Measurements from ENCODE around the gene NTHL1. TPM values are rescaled to one million over a fixed set of nuclear protein-coding genes. Genes with fewer than 3 reads are reported as not detected.

NTHL1 gene
- total RNA-seq, 4 donors from 2014 or later: 14.9 to 28.8 (median 19.9) TPM

- Histone ChIP-seq H3K4me1 (peaks cover 0 to 20% (median 0%) of the 10 kb centered on the region in 4 donors), H3K27ac (no peak overlapping the region), H3K4me3 (no peak overlapping the region), H3K36me3 (peaks cover 0 to 86% (median 0%) of the 10 kb centered on the region in 3 donors), H3K9me3 (no peaks in the 10 kb centered on the region), H3K27me3 (no peaks in the 10 kb centered on the region)
- TF ChIP-seq POLR2A (IDR thresholded peaks at IDR 0.05) (no peak), CTCF (IDR thresholded peaks at IDR 0.05) (no peak)
- DNase-seq: no peak
Measured at GRCh38 chr16:2078691-2079090, 31.1 kb upstream of the NTHL1 start.

DNA sequence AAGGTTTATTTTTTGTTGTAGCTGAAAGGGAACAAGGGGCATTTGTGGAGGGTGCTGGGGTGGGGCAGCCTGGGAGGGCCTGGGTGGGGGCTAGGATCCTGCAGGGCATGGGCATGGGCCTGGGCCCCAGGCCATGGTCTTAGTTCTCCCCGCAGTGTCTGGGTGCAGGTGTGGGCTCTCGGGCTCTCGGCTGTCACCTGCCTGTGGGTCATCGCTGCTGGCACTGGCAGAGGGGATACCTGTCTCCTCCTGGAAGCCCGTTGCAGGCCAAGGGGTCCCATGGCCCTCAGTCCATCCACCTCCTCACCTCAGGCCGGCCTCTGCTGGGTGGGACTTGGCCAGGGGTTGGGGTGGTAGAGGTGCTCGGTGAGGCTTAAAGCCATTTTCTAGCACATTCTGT, 30.5 kb upstream of the NTHL1 start:
- Histone ChIP-seq H3K27ac (no peak overlapping the region), H3K4me3 (no peak overlapping the region), H3K4me1 (peaks cover 0 to 15% (median 0%) of the 10 kb centered on the region in 4 donors), H3K27me3 (no peaks in the 10 kb centered on the region), H3K9me3 (no peaks in the 10 kb centered on the region), H3K36me3 (peaks cover 0 to 86% (median 0%) of the 10 kb centered on the region in 3 donors)
- DNase-seq: no peak
- TF ChIP-seq POLR2A (IDR thresholded peaks at IDR 0.05) (no peak), CTCF (IDR thresholded peaks at IDR 0.05) (no peak)

- TF ChIP-seq POLR2A (IDR thresholded peaks at IDR 0.05): no peak
- TF ChIP-seq CTCF (IDR thresholded peaks at IDR 0.05): no peak
- Histone ChIP-seq H3K36me3 (peaks cover 0 to 90% (median 0%) of the 10 kb centered on the region in 3 donors), H3K27me3 (no peaks in the 10 kb centered on the region), H3K4me3 (no peak overlapping the region), H3K9me3 (no peaks in the 10 kb centered on the region), H3K4me1 (peaks cover 0 to 11% (median 0%) of the 10 kb centered on the region in 4 donors), H3K27ac (no peak overlapping the region)
- no peak for DNase-seq
Measured at GRCh38 chr16:2077696-2078095, 30.1 kb upstream of the NTHL1 start.

DNA sequence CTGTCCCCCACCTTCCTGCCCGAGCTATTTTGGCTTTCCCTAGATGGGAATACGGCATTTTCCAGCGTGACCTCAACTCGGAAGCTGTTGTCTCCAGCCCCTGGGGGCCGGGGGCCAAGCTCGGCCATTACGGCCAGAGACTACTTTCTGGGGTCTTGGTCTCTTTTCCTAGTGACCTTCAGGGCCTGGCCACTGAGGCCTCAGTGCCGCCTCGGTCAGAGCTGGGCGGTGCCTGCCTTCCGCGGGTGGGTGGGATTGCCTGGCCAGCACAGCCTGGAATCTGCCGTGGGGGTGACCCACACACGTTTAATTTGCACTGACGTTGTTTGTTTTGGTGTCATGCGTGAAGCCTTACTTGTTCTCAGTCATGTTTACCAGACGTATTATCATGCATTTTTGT, 29.4 kb upstream of the NTHL1 start:
- DNase-seq: no peak
- TF ChIP-seq POLR2A (IDR thresholded peaks at IDR 0.05): no peak
- no peak for TF ChIP-seq CTCF (IDR thresholded peaks at IDR 0.05)
- Histone ChIP-seq H3K27ac (no peak overlapping the region), H3K4me3 (no peak overlapping the region), H3K9me3 (no peaks in the 10 kb centered on the region), H3K36me3 (peaks cover 0 to 95% (median 0%) of the 10 kb centered on the region in 3 donors), H3K27me3 (no peaks in the 10 kb centered on the region), H3K4me1 (peaks cover 0 to 4% (median 0%) of the 10 kb centered on the region in 4 donors)

GRCh38 chr16:2076072-2076865, 28.6 kb upstream of the NTHL1 start:
- Histone ChIP-seq H3K27me3 (no peaks in the 10 kb centered on the region), H3K27ac (no peak overlapping the region), H3K36me3 (peaks cover 0 to 95% (median 0%) of the 10 kb centered on the region in 3 donors), H3K4me1 (no peaks in the 10 kb centered on the region), H3K4me3 (no peak overlapping the region), H3K9me3 (no peaks in the 10 kb centered on the region)
- TF ChIP-seq CTCF (IDR thresholded peaks at IDR 0.05) (no peak), POLR2A (IDR thresholded peaks at IDR 0.05) (no peak)
- no peak for DNase-seq

Data from Peyer's patch (tissue), 4 donors.